ENCODE data around the gene DLG2.

DNA sequence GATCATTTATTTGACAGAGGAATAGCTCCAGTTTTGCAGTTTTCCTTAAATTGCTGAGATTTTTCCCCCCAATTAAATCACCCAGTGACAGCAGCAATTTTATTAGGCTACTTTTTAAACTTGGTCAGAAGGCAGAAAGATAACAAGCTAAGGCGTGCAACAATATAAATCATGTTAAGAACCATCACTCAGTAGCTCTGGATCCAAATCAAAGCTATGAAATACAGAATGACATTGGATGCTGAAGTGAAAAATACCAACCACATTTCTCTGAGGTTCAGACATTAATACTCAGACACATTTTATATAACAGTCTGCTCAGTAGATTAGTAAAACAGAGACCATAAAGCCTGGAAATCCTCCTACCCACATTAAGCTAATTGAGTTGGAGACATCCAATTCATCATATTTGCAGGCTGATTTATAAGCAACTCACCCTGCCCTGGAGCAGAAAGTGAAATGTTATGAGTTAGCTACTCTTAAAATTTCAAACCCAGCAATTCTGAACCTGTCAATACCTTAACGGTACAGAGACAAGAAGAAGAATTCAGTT is 1108.4 kb downstream of the DLG2 start:
- TF ChIP-seq, protein P1, sequence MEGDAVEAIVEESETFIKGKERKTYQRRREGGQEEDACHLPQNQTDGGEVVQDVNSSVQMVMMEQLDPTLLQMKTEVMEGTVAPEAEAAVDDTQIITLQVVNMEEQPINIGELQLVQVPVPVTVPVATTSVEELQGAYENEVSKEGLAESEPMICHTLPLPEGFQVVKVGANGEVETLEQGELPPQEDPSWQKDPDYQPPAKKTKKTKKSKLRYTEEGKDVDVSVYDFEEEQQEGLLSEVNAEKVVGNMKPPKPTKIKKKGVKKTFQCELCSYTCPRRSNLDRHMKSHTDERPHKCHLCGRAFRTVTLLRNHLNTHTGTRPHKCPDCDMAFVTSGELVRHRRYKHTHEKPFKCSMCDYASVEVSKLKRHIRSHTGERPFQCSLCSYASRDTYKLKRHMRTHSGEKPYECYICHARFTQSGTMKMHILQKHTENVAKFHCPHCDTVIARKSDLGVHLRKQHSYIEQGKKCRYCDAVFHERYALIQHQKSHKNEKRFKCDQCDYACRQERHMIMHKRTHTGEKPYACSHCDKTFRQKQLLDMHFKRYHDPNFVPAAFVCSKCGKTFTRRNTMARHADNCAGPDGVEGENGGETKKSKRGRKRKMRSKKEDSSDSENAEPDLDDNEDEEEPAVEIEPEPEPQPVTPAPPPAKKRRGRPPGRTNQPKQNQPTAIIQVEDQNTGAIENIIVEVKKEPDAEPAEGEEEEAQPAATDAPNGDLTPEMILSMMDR (IDR thresholded peaks at IDR 0.05; ENCODE audit: low read depth, low read length), result no peak
- TF ChIP-seq EZH2phosphoT487 (IDR thresholded peaks at IDR 0.05; ENCODE audit: low read depth), result no peak
